Activated CD4-positive, alpha-beta memory T cell treated with anti-CD3 and anti-CD28 coated beads for 36 hours (primary cell): Measurements from ENCODE around the gene HLA-DRB5. TPM values are rescaled to one million over a fixed set of nuclear protein-coding genes. Genes with fewer than 3 reads are reported as not detected.
"Not testable (repeated sequence)": the region's sequence is repeated elsewhere in the genome, so short reads cannot be mapped to it uniquely, and the experiment has no call there.

Experiments used
- CTCF ChIA-PET: fragments of 350-600 bp; sonication (Branson Sonifier 250); formaldehyde crosslinking; loops from one replicate; lab custom pipeline; 2021; ENCODE audit warnings: antibody characterized with exemption, inconsistent platforms; lab: Charles Lee
- POLR2A ChIA-PET: fragments of 350-600 bp; sonication (Branson Sonifier 250); formaldehyde crosslinking; loops from one replicate; lab custom pipeline; 2021; ENCODE audit warnings: antibody characterized with exemption; lab: Charles Lee
- DNase-seq: peaks from one replicate; pipeline ENCODE4 v3.0.0-alpha.2; 2020
- H3K27ac Mint-ChIP-seq: one replicate; pipeline ENCODE4 v1.8.0; 2021; ENCODE audit warnings: mixed read lengths
- H3K27me3 Mint-ChIP-seq: one replicate; pipeline ENCODE4 v1.8.0; 2021; ENCODE audit warnings: mixed read lengths
- H3K36me3 Mint-ChIP-seq: one replicate; pipeline ENCODE4 v1.8.0; 2021; ENCODE audit warnings: mixed read lengths
- H3K4me1 Mint-ChIP-seq: one replicate; pipeline ENCODE4 v1.8.0; 2021; ENCODE audit warnings: low read depth, mixed read lengths
- H3K4me3 Mint-ChIP-seq: one replicate; pipeline ENCODE4 v1.8.0; 2021; ENCODE audit warnings: mild to moderate bottlenecking, mixed read lengths
- H3K9me3 Mint-ChIP-seq: one replicate; pipeline ENCODE4 v1.8.0; 2021; ENCODE audit warnings: mixed read lengths
- intact Hi-C: fragments of 100-400 bp; cut with micrococcal nuclease; formaldehyde crosslinking; loops from one replicate; pipeline ENCODE4 v1.15.1; 2023
- total RNA-seq, 2 experiments: library from RNA; stranded (reverse); gene quantifications; one replicate each; pipeline ENCODE4 v1.2.3, GENCODE V29; 2021

The HLA-DRB5 gene
- total RNA-seq, 2 experiments from 2014 or later = 0.48 to 0.82 TPM

DNA sequence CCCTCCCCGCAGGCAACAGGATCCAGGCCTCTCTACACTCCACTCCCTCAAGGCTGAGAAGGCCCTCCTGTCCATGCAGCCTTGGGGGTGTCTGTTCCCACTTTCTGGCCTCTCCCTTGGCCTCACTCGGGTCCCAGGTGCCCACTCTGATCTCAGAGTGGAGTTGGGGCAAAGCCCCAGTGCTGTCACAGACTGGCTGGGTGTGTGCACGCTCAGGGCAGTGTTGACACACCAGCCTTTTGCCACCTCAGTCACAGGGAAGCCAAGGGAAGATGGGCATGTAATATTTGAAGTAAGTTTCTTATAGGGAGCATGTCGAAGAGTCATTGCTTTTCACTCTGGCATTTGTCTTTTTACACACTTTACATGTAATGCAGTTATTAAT lies 45.5 kb downstream of the HLA-DRB5 start:
- CTCF ChIA-PET = no interaction called here
- no peak for DNase-seq
- Mint-ChIP-seq H3K9me3 (no peaks in the 10 kb centered on the region), H3K27ac (no peak overlapping the region), H3K4me1 (no peaks in the 10 kb centered on the region), H3K4me3 (no peak overlapping the region), H3K27me3 (peaks cover 9% of the 10 kb centered on the region), H3K36me3 (no peaks in the 10 kb centered on the region)
- intact Hi-C loops = no loop called here
- POLR2A ChIA-PET = no interaction called here

DNA sequence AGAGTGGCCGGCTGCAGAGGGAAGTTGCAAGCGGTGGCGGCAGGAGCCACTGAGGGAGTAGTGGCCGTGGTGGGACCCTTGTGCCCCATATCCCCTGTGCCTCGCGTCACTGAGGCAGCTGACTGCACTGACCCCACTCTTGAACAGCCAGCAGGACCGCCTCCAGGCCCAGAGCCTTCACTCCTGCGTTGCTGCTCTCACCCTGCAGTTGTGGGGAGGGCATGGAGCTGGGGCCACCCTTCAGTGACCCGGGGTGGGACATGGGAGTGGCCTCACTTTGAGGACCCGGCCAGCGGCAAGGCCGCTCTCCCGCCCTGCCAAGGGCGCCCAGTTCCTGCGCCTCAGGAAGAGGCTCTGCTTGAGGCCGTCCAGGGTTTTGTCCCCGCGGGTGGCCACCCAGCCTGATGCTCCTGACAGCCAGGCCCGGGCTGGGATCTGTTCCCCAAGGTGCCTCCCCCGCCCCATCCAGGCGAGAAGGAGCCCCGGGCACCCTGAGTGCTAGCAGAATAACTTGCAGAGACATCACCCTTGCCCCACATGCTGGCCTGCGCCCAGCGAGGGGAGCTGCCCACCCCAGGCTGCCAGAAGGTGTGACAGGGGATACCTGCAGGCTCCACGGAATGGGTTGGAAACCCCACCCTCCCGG lies 46.0 kb downstream of the HLA-DRB5 start:
- H3K36me3 Mint-ChIP-seq = no peaks in the 10 kb centered on the region
- no peak overlapping the region for H3K4me3 Mint-ChIP-seq
- no peaks in the 10 kb centered on the region for H3K9me3 Mint-ChIP-seq
- POLR2A ChIA-PET = no interaction called here
- DNase-seq = no peak
- intact Hi-C loops = no loop called here
- H3K4me1 Mint-ChIP-seq = no peaks in the 10 kb centered on the region
- H3K27me3 Mint-ChIP-seq = peaks cover 9% of the 10 kb centered on the region
- CTCF ChIA-PET = interaction anchor here (0.7 kb wide), 1 partner anchor 430 kb away, joined by 3 read pairs; no protein-coding TSS in a partner anchor
- H3K27ac Mint-ChIP-seq = no peak overlapping the region

DNA sequence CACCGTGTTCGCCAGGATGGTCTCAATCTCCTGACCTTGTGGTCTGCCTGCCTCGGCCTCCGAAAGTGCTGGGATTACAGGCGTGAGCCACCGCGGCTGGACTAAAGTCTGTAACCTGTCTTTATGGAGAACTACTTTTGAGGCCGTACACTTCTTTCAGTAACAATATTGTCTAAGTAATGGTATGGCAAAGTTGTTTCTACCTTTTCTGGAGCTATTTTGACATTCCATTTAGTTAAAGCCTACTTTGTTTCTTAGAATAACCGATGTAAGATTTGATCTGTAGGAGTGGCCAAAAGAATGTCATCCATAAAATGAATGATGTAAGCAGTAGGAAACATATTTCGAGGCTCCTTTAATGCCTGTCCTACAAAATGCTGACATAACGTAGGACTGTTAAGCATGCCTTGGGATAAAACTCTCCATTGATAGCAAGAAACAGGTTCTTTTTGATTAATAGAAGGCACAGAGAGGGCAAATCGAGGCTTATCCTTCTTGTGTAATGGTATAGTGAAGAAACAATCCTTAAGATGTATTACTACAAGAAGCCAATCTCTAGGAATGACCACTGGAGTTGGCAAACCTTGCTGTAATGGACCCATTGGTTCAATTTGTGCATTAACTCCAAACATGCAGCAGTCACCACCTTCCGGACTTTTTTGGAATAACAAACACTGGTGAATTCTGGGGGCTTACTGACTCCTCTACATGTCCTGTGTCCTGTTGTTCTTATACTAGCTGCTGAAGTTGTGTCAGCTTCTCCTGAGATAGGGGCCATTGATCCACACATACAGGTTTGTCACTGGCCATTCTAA lies 54.5 kb downstream of the HLA-DRB5 start:
- intact Hi-C loops = no loop called here
- no peak for DNase-seq
- Mint-ChIP-seq H3K4me3 (no peak overlapping the region), H3K9me3 (no peaks in the 10 kb centered on the region), H3K27me3 (peaks cover 33% of the 10 kb centered on the region), H3K27ac (no peak overlapping the region), H3K36me3 (no peaks in the 10 kb centered on the region), H3K4me1 (no peaks in the 10 kb centered on the region)
- CTCF ChIA-PET = interaction anchor here (0.8 kb wide), 1 partner anchor 103 kb away, joined by 3 read pairs; no protein-coding TSS in a partner anchor
- POLR2A ChIA-PET = no interaction called here

DNA sequence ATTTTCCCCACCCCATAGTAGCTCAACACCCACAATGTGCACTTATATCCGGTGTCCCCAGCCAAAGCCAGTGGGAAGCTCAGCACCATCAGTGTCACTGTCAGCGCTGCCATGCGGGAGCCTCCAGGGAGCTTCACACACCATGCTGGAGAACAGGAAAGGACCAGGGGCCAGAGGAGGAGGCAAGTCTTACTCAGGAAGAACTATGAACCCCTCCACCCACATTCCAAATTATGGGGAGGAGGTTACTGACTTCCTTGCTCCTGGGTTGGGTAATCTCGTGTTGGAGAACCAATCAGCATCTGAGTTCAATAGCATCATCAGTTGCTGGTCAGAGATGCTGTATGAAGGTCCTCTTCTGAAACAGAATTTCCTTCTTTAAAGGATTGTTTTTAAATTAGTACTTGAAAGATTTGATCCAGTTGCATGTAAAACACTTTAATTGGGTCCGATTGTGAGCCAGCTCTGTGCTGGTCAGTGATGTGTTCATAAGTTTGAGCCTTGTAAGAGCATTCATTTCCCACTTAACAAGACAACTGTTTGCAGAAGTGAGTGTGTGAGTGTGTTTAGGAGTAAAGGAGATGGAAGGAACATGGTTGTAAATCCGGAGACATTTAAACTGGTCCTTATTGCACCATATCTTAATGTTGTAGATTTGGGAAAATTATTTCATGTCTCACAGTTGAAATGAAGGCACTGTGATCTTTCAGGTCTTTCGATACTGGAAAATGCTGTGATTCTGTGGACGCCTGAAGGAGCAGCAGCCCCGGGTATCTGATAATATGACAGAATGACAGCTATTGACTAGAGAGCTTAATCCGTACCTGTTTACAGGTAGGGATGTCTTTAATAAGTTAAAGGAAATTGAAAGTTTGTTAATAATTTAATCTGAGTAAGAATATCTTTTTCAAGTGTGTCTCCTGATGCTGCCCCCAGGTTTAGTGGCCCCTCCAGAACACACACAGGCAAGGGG lies 56.4 kb downstream of the HLA-DRB5 start:
- DNase-seq, H3K4me1 Mint-ChIP-seq, POLR2A ChIA-PET, H3K36me3 Mint-ChIP-seq, H3K27ac Mint-ChIP-seq, H3K9me3 Mint-ChIP-seq, CTCF ChIA-PET, H3K4me3 Mint-ChIP-seq, intact Hi-C loops: not testable (repeated sequence)
- peaks cover 36% of the 10 kb centered on the region for H3K27me3 Mint-ChIP-seq

DNA sequence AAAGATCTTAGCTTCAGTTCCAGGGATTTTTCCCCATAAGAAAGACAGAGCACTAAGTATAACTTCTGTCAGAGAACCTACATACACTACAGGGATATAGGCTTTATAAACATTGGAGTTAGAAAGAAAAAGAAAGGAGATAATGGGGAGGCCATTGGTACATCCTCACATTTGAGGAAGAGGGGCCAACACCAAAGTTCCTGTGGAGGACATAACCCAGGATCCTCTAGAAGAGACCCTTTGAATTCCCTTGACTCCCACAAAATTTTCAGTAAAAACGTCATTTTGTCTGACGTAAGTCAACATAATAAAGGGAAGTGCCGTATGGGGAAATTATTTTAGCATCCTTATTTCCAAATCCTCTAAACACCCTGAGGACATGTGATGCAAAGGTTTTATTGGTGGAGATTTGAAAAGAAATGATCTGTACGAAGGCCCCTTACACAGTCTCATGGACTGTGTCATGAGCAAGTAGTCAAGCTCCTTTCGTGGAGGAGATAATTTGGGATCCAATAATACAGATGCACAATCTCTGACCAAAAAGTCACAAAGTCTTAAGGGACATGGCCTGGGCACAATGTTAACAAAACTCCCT lies 57.2 kb downstream of the HLA-DRB5 start:
- peaks cover 36% of the 10 kb centered on the region for H3K27me3 Mint-ChIP-seq
- CTCF ChIA-PET = no interaction called here
- no peaks in the 10 kb centered on the region for H3K9me3 Mint-ChIP-seq
- no peaks in the 10 kb centered on the region for H3K4me1 Mint-ChIP-seq
- H3K36me3 Mint-ChIP-seq = peaks cover 2% of the 10 kb centered on the region
- no peak overlapping the region for H3K4me3 Mint-ChIP-seq
- H3K27ac Mint-ChIP-seq = no peak overlapping the region
- POLR2A ChIA-PET = no interaction called here
- no peak for DNase-seq
- intact Hi-C loops = no loop called here

DNA sequence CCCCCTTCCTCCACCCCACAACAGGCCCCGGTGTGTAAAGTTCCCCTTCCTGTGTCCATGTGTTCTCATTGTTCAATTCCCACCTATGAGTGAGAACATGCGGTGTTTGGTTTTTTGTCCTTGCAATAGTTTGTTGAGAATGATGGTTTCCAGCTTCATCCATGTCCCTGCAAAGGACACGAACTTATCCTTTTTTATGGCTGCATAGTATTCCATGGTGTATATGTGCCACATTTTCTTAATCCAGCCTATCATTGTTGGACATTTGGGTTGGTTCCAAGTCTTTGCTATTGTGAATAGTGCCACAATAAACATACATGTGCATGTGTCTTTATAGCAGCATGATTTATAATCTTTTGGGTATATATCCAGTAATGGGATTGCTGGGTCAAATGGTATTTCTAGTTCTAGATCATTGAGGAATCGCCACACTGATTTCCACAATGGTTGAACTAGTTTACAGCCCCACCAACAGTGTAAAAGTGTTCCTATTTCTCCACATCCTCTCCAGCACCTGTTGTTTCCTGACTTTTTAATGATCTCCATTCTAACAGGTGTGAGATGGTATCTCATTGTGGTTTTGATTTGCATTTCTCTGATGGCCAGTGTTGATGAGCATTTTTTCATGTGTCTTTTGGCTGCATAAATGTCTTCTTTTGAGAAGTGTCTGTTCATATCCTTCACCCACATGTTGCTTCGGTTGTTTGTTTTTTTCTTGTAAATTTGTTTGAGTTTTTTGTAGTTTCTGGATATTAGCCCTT lies 62.2 kb downstream of the HLA-DRB5 start:
- H3K27me3 Mint-ChIP-seq = peaks cover 31% of the 10 kb centered on the region
- DNase-seq, H3K36me3 Mint-ChIP-seq, H3K27ac Mint-ChIP-seq, CTCF ChIA-PET, H3K4me1 Mint-ChIP-seq, intact Hi-C loops, H3K4me3 Mint-ChIP-seq, POLR2A ChIA-PET: not testable (repeated sequence)
- H3K9me3 Mint-ChIP-seq = peaks cover 12% of the 10 kb centered on the region

Other genes starting within 250 kb of the HLA-DRB5 start
- gene TSBP1, start 158.4 kb downstream of the HLA-DRB5 start, total RNA-seq = not detected
- not detected for gene BTNL2, start 123.1 kb downstream of the HLA-DRB5 start, total RNA-seq
- gene HLA-DRA, start 90.4 kb downstream of the HLA-DRB5 start, total RNA-seq = 1 to 10 TPM; 5.6 to 6.0 TPM
- 1 to 10 TPM; 7.3 to 8.7 TPM for gene HLA-DRB1, start 59.6 kb upstream of the HLA-DRB5 start, total RNA-seq
- gene HLA-DQA1, start 107.1 kb upstream of the HLA-DRB5 start, total RNA-seq = 1 to 10 TPM in 1 of 2 experiments, under 1 TPM in 1; 0.97 to 1.4 TPM
- gene HLA-DQB1, start 136.4 kb upstream of the HLA-DRB5 start, total RNA-seq = 10 to 100 TPM in 1 of 2 experiments, 1 to 10 TPM in 1; 9.7 to 10.1 TPM
- not detected for gene HLA-DQA2, start 211.1 kb upstream of the HLA-DRB5 start, total RNA-seq
- gene HLA-DQB2, start 233.2 kb upstream of the HLA-DRB5 start, total RNA-seq = not detected